ENCODE results near the gene CFAP43. TPM values are rescaled to one million over a fixed set of nuclear protein-coding genes. Genes with fewer than 3 reads are reported as not detected.
A peak's percentile ranks its signal among the peaks of the same experiment; 100 is the strongest.

The CFAP43 gene
- total and polyA plus RNA-seq, 4 donors, result 0.10 to 0.33 (median 0.15) TPM

- no peaks in the 10 kb centered on the region for H3K27me3 ChIP-seq (ENCODE audit: control insufficient read depth in 4 of 4, insufficient read depth in 4 of 4, low read length in 3 of 4)
- TF ChIP-seq FOXA2 (IDR thresholded peaks at IDR 0.05) (no peak), RAD21 (IDR thresholded peaks at IDR 0.05) (no peak), SP1 (IDR thresholded peaks at IDR 0.05) (peak; percentile 58), REST (IDR thresholded peaks at IDR 0.05) (peak; percentile 52), EGR1 (IDR thresholded peaks at IDR 0.05; ENCODE audit: low read depth in 2 of 2) (peak in 1 of 2 donors; percentile 16), NR2F2 (IDR thresholded peaks at IDR 0.05) (peak; percentile 60), HNF4G (IDR thresholded peaks at IDR 0.05) (peak; percentile 13), MAX (IDR thresholded peaks at IDR 0.05) (no peak), RXRA (IDR thresholded peaks at IDR 0.05) (peak in 1 of 2 donors; percentile 26), ATF3 (IDR thresholded peaks at IDR 0.05) (no peak), ZBTB33 (IDR thresholded peaks at IDR 0.05) (no peak), JUND (IDR thresholded peaks at IDR 0.05) (no peak), YY1 (IDR thresholded peaks at IDR 0.05) (no peak), FOXA1 (IDR thresholded peaks at IDR 0.05) (no peak), CTCF (IDR thresholded peaks at IDR 0.05; ENCODE audit: low read depth, low read length, missing input control) (no peak), HNF4A (conservative IDR thresholded peaks at IDR 0.05) (peak; percentile 39 to 67), TAF1 (conservative IDR thresholded peaks at IDR 0.05) (peak; percentile 80), GABPA (IDR thresholded peaks at IDR 0.05 in 1 of 2, conservative IDR thresholded peaks at IDR 0.05 in 1 of 2) (no peak)
- H3K4me3 ChIP-seq (ENCODE audit: low read depth in 1 of 3, low read length in 3 of 3), result peak overlapping the region; percentile 71 to 97 (median 80)
- H3K4me1 ChIP-seq (ENCODE audit: control insufficient read depth in 4 of 4, insufficient read depth in 4 of 4, low read length in 3 of 4), result peaks cover 6 to 73% (median 55%) of the 10 kb centered on the region in 4 donors
- peak overlapping the region; percentile 88 to 99 for H3K9ac ChIP-seq (ENCODE audit: low read depth in 1 of 2, low read length in 2 of 2)
- peaks cover 2 to 14% (median 9%) of the 10 kb centered on the region in 4 donors for H3K36me3 ChIP-seq (ENCODE audit: control insufficient read depth in 4 of 4, insufficient read depth in 3 of 4, low read depth in 1 of 4, low read length in 3 of 4)
- no peaks in the 10 kb centered on the region for H3K9me3 ChIP-seq (ENCODE audit: control insufficient read depth in 4 of 4, low read length in 3 of 4)
- WGBS, result under 1% methylated on average over 12 of the region's 12 CpGs
- H3K27ac ChIP-seq (ENCODE audit: low read depth in 1 of 2, low read length in 2 of 2), result peak overlapping the region; percentile 99 to 100
- no peak for DNase-seq (ENCODE audit: low spot score)
These were observed 23.3 kb upstream of the CFAP43 start for GRCh38 chr10:104255311-104255981.

Data from liver (tissue), 9 donors.